A549 (cell line): ENCODE measurements around the gene RUNX2.

Experiments
- ESRRA ChIP-seq: fragments of 150-350 bp; IDR thresholded peaks from 2 replicates; pipeline ENCODE4 v1.6.1; 2014; ENCODE audit warnings: mild to moderate bottlenecking, low read length, borderline replicate concordance
- MYC ChIP-seq: IDR thresholded peaks from 2 replicates; pipeline ENCODE4 v1.6.1; 2012; ENCODE audit warnings: mild to moderate bottlenecking, inconsistent platforms, low read length, improper control_type of control experiment, borderline replicate concordance
- POLR2A ChIP-seq: IDR thresholded peaks from 2 replicates; pipeline ENCODE4 v1.6.1; 2012; ENCODE audit warnings: mild to moderate bottlenecking, low read length
- RNF2 ChIP-seq: fragments of 200-600 bp; sonication (generic); IDR thresholded peaks from 2 replicates; pipeline ENCODE4 v1.6.1; 2016; ENCODE audit warnings: low read depth, mild to moderate bottlenecking, antibody characterized with exemption, moderate library complexity, borderline replicate concordance
- TF ChIP-seq, protein P1 (sequence below): fragments of 250-450 bp; sonication (Bioruptor Pico); IDR thresholded peaks from 2 replicates; pipeline ENCODE4 v1.5.0; 2021; ENCODE audit warnings: mild to moderate bottlenecking, moderate library complexity, borderline replicate concordance

GRCh38 chr6:45690846-45691245, 362.7 kb downstream of the RUNX2 start:
- TF ChIP-seq RNF2 (no peak), POLR2A (no peak), ESRRA (no peak), MYC (no peak)
- TF ChIP-seq, protein P1, sequence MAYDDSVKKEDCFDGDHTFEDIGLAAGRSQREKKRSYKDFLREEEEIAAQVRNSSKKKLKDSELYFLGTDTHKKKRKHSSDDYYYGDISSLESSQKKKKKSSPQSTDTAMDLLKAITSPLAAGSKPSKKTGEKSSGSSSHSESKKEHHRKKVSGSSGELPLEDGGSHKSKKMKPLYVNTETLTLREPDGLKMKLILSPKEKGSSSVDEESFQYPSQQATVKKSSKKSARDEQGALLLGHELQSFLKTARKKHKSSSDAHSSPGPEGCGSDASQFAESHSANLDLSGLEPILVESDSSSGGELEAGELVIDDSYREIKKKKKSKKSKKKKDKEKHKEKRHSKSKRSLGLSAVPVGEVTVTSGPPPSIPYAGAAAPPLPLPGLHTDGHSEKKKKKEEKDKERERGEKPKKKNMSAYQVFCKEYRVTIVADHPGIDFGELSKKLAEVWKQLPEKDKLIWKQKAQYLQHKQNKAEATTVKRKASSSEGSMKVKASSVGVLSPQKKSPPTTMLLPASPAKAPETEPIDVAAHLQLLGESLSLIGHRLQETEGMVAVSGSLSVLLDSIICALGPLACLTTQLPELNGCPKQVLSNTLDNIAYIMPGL (CRISPR knock-in tag), result no peak
